ENCODE data around the gene VLDLR. TPM values are rescaled to one million over a fixed set of nuclear protein-coding genes. Genes with fewer than 3 reads are reported as not detected.

VLDLR gene
- total RNA-seq, 1 donor: 4.7 TPM

DNA sequence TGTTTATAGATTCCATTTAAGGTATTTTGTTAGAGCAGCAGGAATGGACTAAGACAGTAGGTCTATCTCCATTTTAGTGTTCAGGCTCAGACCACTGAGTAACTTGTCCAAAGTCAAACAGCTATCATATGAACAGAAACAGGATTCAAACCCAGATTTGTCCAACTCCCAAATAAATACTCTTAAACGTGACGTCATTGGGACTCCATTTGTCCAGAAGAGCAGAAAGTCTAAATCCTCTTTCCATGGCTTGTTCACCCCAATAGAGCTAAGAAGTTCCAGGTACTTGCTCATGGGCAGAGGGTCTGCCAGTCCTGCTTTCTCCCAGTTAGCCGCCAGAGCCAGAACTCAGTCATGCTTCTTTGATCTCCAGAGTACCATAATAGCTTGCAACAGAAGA lies 16.3 kb upstream of the VLDLR start:
- no peak overlapping the region for H3K4me3 ChIP-seq (ENCODE audit: low read depth, low read length)
- no peak for DNase-seq (ENCODE audit: low read depth)
- TF ChIP-seq CTCF (IDR thresholded peaks at IDR 0.05; ENCODE audit: insufficient read depth, low read depth, low read length): no peak

DNA sequence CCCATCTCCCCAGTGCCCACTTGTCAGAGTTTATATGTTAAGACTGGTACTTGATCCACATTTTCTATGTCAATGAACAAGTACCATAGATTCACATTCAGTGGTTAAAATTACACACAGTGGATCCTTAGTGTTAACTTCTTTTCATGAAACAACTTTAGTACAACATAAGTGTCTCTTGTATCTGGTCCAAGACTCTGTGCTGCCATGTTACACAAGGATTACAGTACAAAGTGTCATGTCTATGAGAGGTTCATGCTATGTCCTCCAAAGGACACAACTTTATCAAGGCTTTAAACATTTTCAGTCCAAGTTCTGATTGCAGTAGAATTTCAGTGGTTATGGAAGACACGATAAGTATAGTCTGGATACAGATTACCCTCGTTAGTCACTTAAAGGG lies 13.3 kb upstream of the VLDLR start:
- no peak for TF ChIP-seq CTCF (IDR thresholded peaks at IDR 0.05; ENCODE audit: insufficient read depth, low read depth, low read length)
- no peak overlapping the region for H3K4me3 ChIP-seq (ENCODE audit: low read depth, low read length)
- no peak for DNase-seq (ENCODE audit: low read depth)

DNA sequence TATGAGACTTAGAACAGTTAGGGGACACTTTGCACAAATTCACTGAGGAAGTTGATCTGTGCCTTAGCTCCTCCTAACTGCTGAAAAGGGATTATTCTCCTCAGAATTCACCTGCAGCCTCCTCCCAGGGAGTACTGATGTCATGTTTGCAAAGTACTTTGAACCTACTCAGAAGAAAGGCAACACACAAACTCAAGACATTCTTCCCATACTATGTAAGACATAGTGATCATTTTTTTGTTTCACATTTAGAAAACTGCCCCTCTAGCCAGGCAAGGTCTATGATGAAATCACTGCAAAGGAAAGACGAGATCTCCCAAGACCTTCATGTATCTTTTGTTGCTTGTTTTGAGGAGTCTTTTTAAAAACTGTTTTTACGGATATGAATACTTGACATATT lies 10.6 kb upstream of the VLDLR start:
- H3K4me3 ChIP-seq (ENCODE audit: low read depth, low read length): no peak overlapping the region
- no peak for TF ChIP-seq CTCF (IDR thresholded peaks at IDR 0.05; ENCODE audit: insufficient read depth, low read depth, low read length)
- peak; percentile 28 for DNase-seq (ENCODE audit: low read depth)

- TF ChIP-seq CTCF (IDR thresholded peaks at IDR 0.05; ENCODE audit: insufficient read depth, low read depth, low read length): no peak
- H3K4me3 ChIP-seq (ENCODE audit: low read depth, low read length): no peak overlapping the region
- DNase-seq (ENCODE audit: low read depth): no peak
These were observed 9.6 kb upstream of the VLDLR start for GRCh38 chr9:2611961-2612360.

- no peak for DNase-seq (ENCODE audit: low read depth)
- TF ChIP-seq CTCF (IDR thresholded peaks at IDR 0.05; ENCODE audit: insufficient read depth, low read depth, low read length): no peak
- H3K4me3 ChIP-seq (ENCODE audit: low read depth, low read length): no peak overlapping the region
These were observed 7.8 kb upstream of the VLDLR start for GRCh38 chr9:2613730-2614271.

DNA sequence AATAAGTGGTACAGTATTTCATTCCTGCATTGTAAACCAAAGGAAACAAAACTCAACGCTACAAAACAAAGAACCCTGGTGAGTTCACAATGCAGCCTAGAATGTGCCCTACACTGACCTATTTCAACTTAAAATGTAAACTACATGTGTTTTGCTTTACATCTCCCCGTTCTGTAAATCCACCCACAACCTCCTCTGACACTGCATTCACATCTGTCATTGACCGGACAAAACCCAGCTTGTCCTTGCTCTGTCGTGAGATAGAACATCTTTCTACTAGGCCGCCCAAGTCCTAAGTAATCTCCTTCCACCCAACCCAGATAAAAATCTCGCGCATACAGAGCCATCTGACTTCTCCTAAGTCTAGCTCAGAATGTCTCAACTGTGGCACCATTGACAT lies 6.1 kb upstream of the VLDLR start:
- no peak for DNase-seq (ENCODE audit: low read depth)
- H3K4me3 ChIP-seq (ENCODE audit: low read depth, low read length): no peak overlapping the region
- no peak for TF ChIP-seq CTCF (IDR thresholded peaks at IDR 0.05; ENCODE audit: insufficient read depth, low read depth, low read length)

- no peak for TF ChIP-seq CTCF (IDR thresholded peaks at IDR 0.05; ENCODE audit: insufficient read depth, low read depth, low read length)
- DNase-seq (ENCODE audit: low read depth): no peak
- no peak overlapping the region for H3K4me3 ChIP-seq (ENCODE audit: low read depth, low read length)
These were observed 4.8 kb upstream of the VLDLR start for GRCh38 chr9:2616692-2617377.

Measured in fibroblast of villous mesenchyme (primary cell).